GM10248 (cell line): ENCODE results near the gene PLAAT2.
"Not testable (repeated sequence)": the region's sequence is repeated elsewhere in the genome, so short reads cannot be mapped to it uniquely, and the experiment has no call there.

Source experiments
- CTCF ChIA-PET: fragments of 300-600 bp; sonication (Branson Sonifier 250); formaldehyde crosslinking; extraction: SDS; loops from one replicate; lab custom pipeline; 2021; ENCODE audit warnings: antibody characterized with exemption; lab: Yijun Ruan, JAX
- POLR2A ChIA-PET: fragments of 350-650 bp; sonication (Branson Sonifier 250); formaldehyde crosslinking; extraction: SDS; loops from one replicate; lab custom pipeline; 2020; ENCODE audit warnings: antibody characterized with exemption; lab: Yijun Ruan, JAX
- DNase-seq: peaks from one replicate; pipeline ENCODE4 v3.0.0; 2012; ENCODE audit errors: extremely low spot score
- CTCF ChIP-seq: IDR thresholded peaks from 2 replicates; pipeline ENCODE4 v1.5.1; 2012; ENCODE audit warnings: mild to moderate bottlenecking, low read depth; ENCODE audit errors: extremely low read depth, missing control alignments, control extremely low read depth

PLAAT2 gene

GRCh38 chr11:63556404-63557013 lies 6.7 kb downstream of the PLAAT2 start:
- TF ChIP-seq CTCF = no peak
- CTCF ChIA-PET = interaction anchor here (1.9 kb wide), 1 partner anchor 77 kb away, joined by 7 read pairs; no protein-coding TSS in a partner anchor
- POLR2A ChIA-PET = no interaction called here

GRCh38 chr11:63554877-63555223 lies 8.3 kb downstream of the PLAAT2 start:
- no peak for TF ChIP-seq CTCF
- ChIA-PET POLR2A (no interaction called here), CTCF (interaction anchor here (1.0 to 2.6 kb wide), 2 partner anchors 8 to 12 kb away, joined by 3 to 7 read pairs; partner anchors contain the start of gene PLAAT2)
- DNase-seq = no peak

More at GRCh38 chr11:63556404-63557013, 6.7 kb downstream of the PLAAT2 start:
- DNase-seq = no peak

GRCh38 chr11:63553759-63554158 lies 9.4 kb downstream of the PLAAT2 start:
- ChIA-PET CTCF (interaction anchor here (0.8 to 2.6 kb wide), 2 partner anchors 13 to 17 kb away, joined by 3 to 7 read pairs; partner anchors contain the start of gene PLAAT4), POLR2A (interaction anchor here (0.7 kb wide), 1 partner anchor 207 kb away, joined by 9 read pairs; no protein-coding TSS in a partner anchor)
- no peak for TF ChIP-seq CTCF
- peak; percentile 65 for DNase-seq

GRCh38 chr11:63552921-63553320 lies 10.3 kb downstream of the PLAAT2 start:
- CTCF ChIA-PET = no interaction called here
- DNase-seq = no peak
- POLR2A ChIA-PET = interaction anchor here (0.7 kb wide), 1 partner anchor 1351 kb away, joined by 4 read pairs; no protein-coding TSS in a partner anchor
- no peak for TF ChIP-seq CTCF

GRCh38 chr11:63551889-63552266 lies 11.3 kb downstream of the PLAAT2 start:
- CTCF ChIA-PET = interaction anchor here (1.0 to 2.4 kb wide), 8 partner anchors 11 to 84 kb away, joined by 3 to 11 read pairs (median 4); partner anchors contain the start of genes PLAAT2 and PLAAT4
- no peak for DNase-seq
- POLR2A ChIA-PET = no interaction called here
- no peak for TF ChIP-seq CTCF

- TF ChIP-seq CTCF = no peak
- ChIA-PET POLR2A (no interaction called here), CTCF (interaction anchor here (1.0 to 2.4 kb wide), 8 partner anchors 10 to 84 kb away, joined by 3 to 11 read pairs (median 4); partner anchors contain the start of genes PLAAT2 and PLAAT4)
- no peak for DNase-seq
Measured at GRCh38 chr11:63551091-63551888, 11.9 kb downstream of the PLAAT2 start.

- POLR2A ChIA-PET, DNase-seq: not testable (repeated sequence)
- CTCF ChIA-PET = interaction anchor here (1.6 to 2.4 kb wide), 3 partner anchors 11 to 14 kb away, joined by 4 to 11 read pairs (median 5); partner anchors contain the start of genes PLAAT2 and PLAAT4
Measured at GRCh38 chr11:63550156-63550700, 13.0 kb downstream of the PLAAT2 start.
